ENCODE results near the gene NAPB. TPM values are rescaled to one million over a fixed set of nuclear protein-coding genes. Genes with fewer than 3 reads are reported as not detected.

The NAPB gene
- total and polyA plus RNA-seq, 2 of the 8 experiments (the other 6 are each of a cell fraction or from before 2014, with no cell fraction given), result 6.2 to 12.3 TPM

GRCh38 chr20:23461180-23461579, 39.9 kb upstream of the NAPB start:
- Histone ChIP-seq H3K56ac (replicated peaks; ENCODE audit: insufficient read length, low read depth, low read length) (no peak overlapping the region), H2BK120ac (replicated peaks; ENCODE audit: low read depth, low read length) (no peak overlapping the region), H4K91ac (replicated peaks; ENCODE audit: insufficient read length, low read length) (no peak overlapping the region), H4K5ac (ENCODE audit: insufficient read length, low read depth, low read length) (no peak overlapping the region), H3K23me2 (ENCODE audit: low read depth, low read length) (no peaks in the 10 kb centered on the region), H3K79me2 (ENCODE audit: control insufficient read depth in 1 of 2, insufficient read depth in 2 of 2, low read length in 2 of 2) (no peaks in the 10 kb centered on the region), H3K36me3 (ENCODE audit: control insufficient read depth in 2 of 4, insufficient read depth in 4 of 4, low read length in 3 of 4) (peaks cover 0 to 4% (median 0%) of the 10 kb centered on the region in 4 experiments; a peak in 1 of 8 replicates), H3K18ac (ENCODE audit: extremely low read depth, low read length) (no peak overlapping the region), H4K8ac (ENCODE audit: extremely low read depth, insufficient read depth, low read length) (no peak overlapping the region), H2BK5ac (ENCODE audit: low read depth, low read length) (no peak overlapping the region), H3K23ac (ENCODE audit: insufficient read length) (no peak overlapping the region), H3K27ac (ENCODE audit: low read depth, low read length) (no peak overlapping the region), H3K79me1 (ENCODE audit: low read depth, low read length) (no peaks in the 10 kb centered on the region), H2AK5ac (ENCODE audit: low read depth, low read length) (no peak overlapping the region), H3K9ac (replicated peaks in 1 of 4; ENCODE audit: extremely low read depth in 1 of 4, low read depth in 3 of 4, low read length in 3 of 4) (no peak overlapping the region), H3K4ac (replicated peaks; ENCODE audit: insufficient read length, low read depth, low read length) (no peak overlapping the region), H3K4me3 (ENCODE audit: extremely low read depth in 1 of 4, insufficient read depth in 2 of 4, low read depth in 3 of 4, low read length in 4 of 4) (no peak overlapping the region), H2BK20ac (ENCODE audit: low read length) (no peak overlapping the region), H3K4me2 (ENCODE audit: insufficient read depth in 1 of 2, low read depth in 2 of 2, low read length in 2 of 2) (no peak overlapping the region), H3K27me3 (replicated peaks in 1 of 4; ENCODE audit: control insufficient read depth in 3 of 4, extremely low read depth in 1 of 4, insufficient read depth in 3 of 4, low read length in 3 of 4) (no peaks in the 10 kb centered on the region), H2BK12ac (ENCODE audit: low read depth, low read length) (no peak overlapping the region), H3K14ac (ENCODE audit: insufficient read length) (no peak overlapping the region), H2BK15ac (ENCODE audit: low read length) (no peak overlapping the region), H3K4me1 (replicated peaks in 1 of 4; ENCODE audit: control insufficient read depth in 3 of 4, insufficient read depth in 4 of 4, low read length in 3 of 4) (peaks cover 0 to 7% (median 0%) of the 10 kb centered on the region in 4 experiments; a peak in 1 of 7 replicates), H2AFZ (ENCODE audit: low read length) (no peak overlapping the region), H3K9me3 (ENCODE audit: insufficient read depth in 2 of 2, low read depth in 1 of 2, low read length in 1 of 2) (peaks cover 9 to 14% of the 10 kb centered on the region in 2 experiments), H4K20me1 (replicated peaks in 1 of 2; ENCODE audit: control insufficient read depth in 1 of 2, insufficient read depth in 2 of 2, low read length in 2 of 2) (no peaks in the 10 kb centered on the region)
- POLR2A ChIA-PET (ENCODE audit: partially characterized antibody), result no interaction called here
- TF ChIP-seq RXRA (IDR thresholded peaks at IDR 0.05; ENCODE audit: insufficient read depth, low read depth, low read length) (no peak), POLR2A (IDR thresholded peaks at IDR 0.05; ENCODE audit: control extremely low read depth in 1 of 2, low read depth in 2 of 2, low read length in 2 of 2) (no peak), HDAC6 (IDR thresholded peaks at IDR 0.05; ENCODE audit: low read depth, low read length) (no peak), SIX5 (IDR thresholded peaks at IDR 0.05; ENCODE audit: low read depth, low read length) (no peak), SRF (IDR thresholded peaks at IDR 0.05; ENCODE audit: low read depth, low read length) (no peak), CHD2 (IDR thresholded peaks at IDR 0.05; ENCODE audit: low read length) (no peak), CBX8 (IDR thresholded peaks at IDR 0.05; ENCODE audit: borderline replicate concordance, low read depth, low read length) (no peak), USF2 (IDR thresholded peaks at IDR 0.05; ENCODE audit: low read length) (no peak)
- no peak for DNase-seq (ENCODE audit: low read depth in 1 of 2, low spot score in 2 of 2)
- CTCF ChIA-PET (ENCODE audit: partially characterized antibody), result no interaction called here
- WGBS, 2 experiments (ENCODE audit: extremely low coverage in 1 of 2, insufficient coverage in 1 of 2, insufficient read length in 1 of 2, insufficient replicate concordance in 2 of 2, low coverage in 1 of 2, low lambda C conversion rate in 2 of 2, missing lambda C conversion rate in 1 of 2), result 96% methylated on average over 1 of the region's 1 CpG; no CpG with 5 or more reads in 1 of the 2 experiments
- FAIRE-seq, result no peak
